ENCODE data around the gene KLHL41.
"Not testable (repeated sequence)": the region's sequence is repeated elsewhere in the genome, so short reads cannot be mapped to it uniquely, and the experiment has no call there.

The KLHL41 gene

GRCh38 chr2:169504651-169505050 is 4.9 kb upstream of the KLHL41 start:
- H3K4me3 ChIP-seq (ENCODE audit: low read depth, low read length) = no peak overlapping the region
- no peak for DNase-seq (ENCODE audit: low read depth)

GRCh38 chr2:169507698-169508097 is 1.8 kb upstream of the KLHL41 start:
- DNase-seq (ENCODE audit: low read depth) = peak; percentile 52
- H3K4me3 ChIP-seq (ENCODE audit: low read depth, low read length) = no peak overlapping the region

GRCh38 chr2:169509955-169510354 is 453 bp downstream of the KLHL41 start:
- H3K4me3 ChIP-seq (ENCODE audit: low read depth, low read length) = peak overlapping the region; percentile 38
- DNase-seq (ENCODE audit: low read depth) = no peak

- H3K4me3 ChIP-seq (ENCODE audit: low read depth, low read length) = peak overlapping the region; percentile 38
- DNase-seq (ENCODE audit: low read depth) = no peak
These were observed 994 bp downstream of the KLHL41 start for GRCh38 chr2:169510496-169510895.

GRCh38 chr2:169511818-169512217 is 2.3 kb downstream of the KLHL41 start:
- DNase-seq (ENCODE audit: low read depth) = no peak
- H3K4me3 ChIP-seq (ENCODE audit: low read depth, low read length) = peak overlapping the region; percentile 38

GRCh38 chr2:169512525-169512924 is 3.0 kb downstream of the KLHL41 start:
- peak overlapping the region; percentile 38 for H3K4me3 ChIP-seq (ENCODE audit: low read depth, low read length)

GRCh38 chr2:169513094-169513493 is 3.6 kb downstream of the KLHL41 start:
- peak overlapping the region; percentile 38 for H3K4me3 ChIP-seq (ENCODE audit: low read depth, low read length)
- DNase-seq (ENCODE audit: low read depth) = no peak

More at GRCh38 chr2:169512525-169512924, 3.0 kb downstream of the KLHL41 start:
- no peak for DNase-seq (ENCODE audit: low read depth)

GRCh38 chr2:169513926-169514325 is 4.4 kb downstream of the KLHL41 start:
- H3K4me3 ChIP-seq (ENCODE audit: low read depth, low read length) = peak overlapping the region; percentile 38
- DNase-seq (ENCODE audit: low read depth) = peak; percentile 39

- DNase-seq (ENCODE audit: low read depth); H3K4me3 ChIP-seq (ENCODE audit: low read depth, low read length): not testable (repeated sequence)
These were observed 5.3 kb downstream of the KLHL41 start for GRCh38 chr2:169514758-169515157.

- DNase-seq (ENCODE audit: low read depth); H3K4me3 ChIP-seq (ENCODE audit: low read depth, low read length): not testable (repeated sequence)
These were observed 7.0 kb downstream of the KLHL41 start for GRCh38 chr2:169516488-169516995.

- H3K4me3 ChIP-seq (ENCODE audit: low read depth, low read length) = no peak overlapping the region
- no peak for DNase-seq (ENCODE audit: low read depth)
These were observed 11.4 kb downstream of the KLHL41 start for GRCh38 chr2:169520896-169521295.

- no peak for DNase-seq (ENCODE audit: low read depth)
- H3K4me3 ChIP-seq (ENCODE audit: low read depth, low read length) = no peak overlapping the region
These were observed 14.2 kb downstream of the KLHL41 start for GRCh38 chr2:169523681-169524080.

- no peak overlapping the region for H3K4me3 ChIP-seq (ENCODE audit: low read depth, low read length)
- no peak for DNase-seq (ENCODE audit: low read depth)
These were observed 15.9 kb downstream of the KLHL41 start for GRCh38 chr2:169525434-169525833.

GRCh38 chr2:169526451-169526850 is 16.9 kb downstream of the KLHL41 start:
- DNase-seq (ENCODE audit: low read depth) = no peak
- H3K4me3 ChIP-seq (ENCODE audit: low read depth, low read length) = no peak overlapping the region

- H3K4me3 ChIP-seq (ENCODE audit: low read depth, low read length) = no peak overlapping the region
- DNase-seq (ENCODE audit: low read depth) = no peak
These were observed 18.8 kb downstream of the KLHL41 start for GRCh38 chr2:169528271-169528701.

- not testable (repeated sequence) for H3K4me3 ChIP-seq (ENCODE audit: low read depth, low read length); DNase-seq (ENCODE audit: low read depth)
These were observed 30.0 kb downstream of the KLHL41 start for GRCh38 chr2:169539460-169539859.

GRCh38 chr2:169540146-169540545 is 30.6 kb downstream of the KLHL41 start:
- H3K4me3 ChIP-seq (ENCODE audit: low read depth, low read length) = no peak overlapping the region
- DNase-seq (ENCODE audit: low read depth) = no peak

- H3K4me3 ChIP-seq (ENCODE audit: low read depth, low read length) = no peak overlapping the region
- no peak for DNase-seq (ENCODE audit: low read depth)
These were observed 32.9 kb downstream of the KLHL41 start for GRCh38 chr2:169542433-169542832.

GRCh38 chr2:169546756-169547155 is 37.3 kb downstream of the KLHL41 start:
- DNase-seq (ENCODE audit: low read depth) = no peak

GRCh38 chr2:169561364-169561763 is 51.9 kb downstream of the KLHL41 start:
- DNase-seq (ENCODE audit: low read depth) = no peak

More at GRCh38 chr2:169546756-169547155, 37.3 kb downstream of the KLHL41 start:
- H3K4me3 ChIP-seq (ENCODE audit: low read depth, low read length) = no peak overlapping the region

GRCh38 chr2:169562084-169562483 is 52.6 kb downstream of the KLHL41 start:
- DNase-seq (ENCODE audit: low read depth); H3K4me3 ChIP-seq (ENCODE audit: low read depth, low read length): not testable (repeated sequence)

More at GRCh38 chr2:169561364-169561763, 51.9 kb downstream of the KLHL41 start:
- H3K4me3 ChIP-seq (ENCODE audit: low read depth, low read length) = no peak overlapping the region

- H3K4me3 ChIP-seq (ENCODE audit: low read depth, low read length) = no peak overlapping the region
- DNase-seq (ENCODE audit: low read depth) = no peak
These were observed 53.0 kb downstream of the KLHL41 start for GRCh38 chr2:169562519-169562918.
